AG20443 (cell line): ENCODE data around the gene SEC24D.

Experiments
- DNase-seq: peaks from one replicate; pipeline ENCODE4 v3.0.0; 2012; ENCODE audit warnings: low spot score, mixed read lengths

SEC24D gene

GRCh38 chr4:118774321-118774720 is 61.6 kb downstream of the SEC24D start:
- DNase-seq: no peak

GRCh38 chr4:118773429-118773792 is 62.5 kb downstream of the SEC24D start:
- no peak for DNase-seq

GRCh38 chr4:118772767-118773428 is 63.0 kb downstream of the SEC24D start:
- no peak for DNase-seq

GRCh38 chr4:118772081-118772766 is 63.7 kb downstream of the SEC24D start:
- peak; percentile 36 for DNase-seq

- no peak for DNase-seq
These were observed 65.2 kb downstream of the SEC24D start for GRCh38 chr4:118770741-118771187.

- no peak for DNase-seq
These were observed 66.8 kb downstream of the SEC24D start for GRCh38 chr4:118769161-118769560.

GRCh38 chr4:118767109-118767508 is 68.8 kb downstream of the SEC24D start:
- DNase-seq: no peak

GRCh38 chr4:118765399-118765798 is 70.5 kb downstream of the SEC24D start:
- peak; percentile 86 for DNase-seq

GRCh38 chr4:118762730-118763477 is 73.0 kb downstream of the SEC24D start:
- no peak for DNase-seq

- DNase-seq: no peak
These were observed 73.8 kb downstream of the SEC24D start for GRCh38 chr4:118762155-118762554.

GRCh38 chr4:118761397-118762016 is 74.4 kb downstream of the SEC24D start:
- DNase-seq: no peak

- no peak for DNase-seq
These were observed 75.4 kb downstream of the SEC24D start for GRCh38 chr4:118760493-118760892.

GRCh38 chr4:118760092-118760491 is 75.8 kb downstream of the SEC24D start:
- DNase-seq: no peak

GRCh38 chr4:118759481-118759880 is 76.4 kb downstream of the SEC24D start:
- no peak for DNase-seq

GRCh38 chr4:118758293-118758692 is 77.6 kb downstream of the SEC24D start:
- no peak for DNase-seq

GRCh38 chr4:118757761-118758251 is 78.1 kb downstream of the SEC24D start:
- no peak for DNase-seq

GRCh38 chr4:118756958-118757357 is 79.0 kb downstream of the SEC24D start:
- no peak for DNase-seq

- DNase-seq: no peak
These were observed 79.5 kb downstream of the SEC24D start for GRCh38 chr4:118756429-118756828.

- DNase-seq: no peak
These were observed 80.3 kb downstream of the SEC24D start for GRCh38 chr4:118755438-118756226.

GRCh38 chr4:118754890-118755289 is 81.0 kb downstream of the SEC24D start:
- DNase-seq: no peak

GRCh38 chr4:118753685-118754084 is 82.2 kb downstream of the SEC24D start:
- no peak for DNase-seq

- DNase-seq: no peak
These were observed 82.8 kb downstream of the SEC24D start for GRCh38 chr4:118753096-118753495.
